MCF 10A (cell line): ENCODE measurements around the gene PACRG. TPM values are rescaled to one million over a fixed set of nuclear protein-coding genes. Genes with fewer than 3 reads are reported as not detected.

Source experiments
- BruUV-seq: library from RNA; stranded (reverse); fragments of 400-500 nt; replicated peaks from 2 replicates; lab custom pipeline; 2021; lab: Mats Ljungman, UMichigan
- CTCF ChIA-PET: fragments of 300-600 bp; sonication (Branson Sonifier 250); formaldehyde crosslinking; extraction: SDS; loops from one replicate; lab custom pipeline; 2021; ENCODE audit warnings: antibody characterized with exemption, inconsistent platforms; lab: Yijun Ruan, JAX
- POLR2A ChIA-PET: fragments of 300-600, 350-650 bp; sonication (Branson Sonifier 250); formaldehyde crosslinking; extraction: SDS; loops from one replicate; lab custom pipeline; 2020; ENCODE audit warnings: antibody characterized with exemption, inconsistent platforms; lab: Yijun Ruan, JAX
- DNase-seq: peaks from one replicate; pipeline ENCODE4 v3.0.0-alpha.2; 2018; ENCODE audit not compliant: unreplicated experiment
- H3K27ac Mint-ChIP-seq: one replicate; pipeline ENCODE4 v1.8.0; 2022; ENCODE audit warnings: mild to moderate bottlenecking, low read depth, mixed read lengths; ENCODE audit not compliant: unreplicated experiment
- H3K27me3 Mint-ChIP-seq: one replicate; pipeline ENCODE4 v1.8.0; 2022; ENCODE audit warnings: mixed read lengths; ENCODE audit not compliant: insufficient read depth, unreplicated experiment
- H3K36me3 Mint-ChIP-seq: one replicate; pipeline ENCODE4 v1.8.0; 2022; ENCODE audit warnings: mild to moderate bottlenecking, moderate library complexity, mixed read lengths; ENCODE audit not compliant: insufficient read depth, unreplicated experiment
- H3K4me1 Mint-ChIP-seq: one replicate; pipeline ENCODE4 v1.8.0; 2022; ENCODE audit warnings: mixed read lengths; ENCODE audit not compliant: insufficient read depth, unreplicated experiment
- H3K4me3 Mint-ChIP-seq: one replicate; pipeline ENCODE4 v1.8.0; 2022; ENCODE audit warnings: mild to moderate bottlenecking, moderate library complexity, mixed read lengths; ENCODE audit not compliant: unreplicated experiment
- H3K9me3 Mint-ChIP-seq: one replicate; pipeline ENCODE4 v1.8.0; 2022; ENCODE audit warnings: mixed read lengths; ENCODE audit not compliant: unreplicated experiment
- intact Hi-C: fragments of 100-400 bp; cut with micrococcal nuclease; formaldehyde crosslinking; loops from 2 replicates; pipeline ENCODE4 v1.14.1; 2022
- total RNA-seq: library from RNA; stranded (reverse); gene quantifications from 2 replicates; pipeline ENCODE4 v1.2.3, GENCODE V29; 2022
- TF ChIP-seq, protein P1 (sequence below): fragments of 200-600 bp; IDR thresholded peaks from one replicate; pipeline ENCODE4 v1.8.0; 2022; ENCODE audit warnings: antibody characterized with exemption, mild to moderate bottlenecking; ENCODE audit not compliant: unreplicated experiment

The PACRG gene
- total RNA-seq, 1 experiment from 2014 or later = not detected

GRCh38 chr6:163324688-163325389 is 597.1 kb downstream of the PACRG start:
- Mint-ChIP-seq H3K4me1 (peaks cover 6% of the 10 kb centered on the region), H3K27me3 (no peaks in the 10 kb centered on the region), H3K9me3 (no peaks in the 10 kb centered on the region), H3K36me3 (no peaks in the 10 kb centered on the region), H3K4me3 (no peak overlapping the region), H3K27ac (no peak overlapping the region)
- intact Hi-C loops = no loop called here
- POLR2A ChIA-PET = no interaction called here
- TF ChIP-seq, protein P1, sequence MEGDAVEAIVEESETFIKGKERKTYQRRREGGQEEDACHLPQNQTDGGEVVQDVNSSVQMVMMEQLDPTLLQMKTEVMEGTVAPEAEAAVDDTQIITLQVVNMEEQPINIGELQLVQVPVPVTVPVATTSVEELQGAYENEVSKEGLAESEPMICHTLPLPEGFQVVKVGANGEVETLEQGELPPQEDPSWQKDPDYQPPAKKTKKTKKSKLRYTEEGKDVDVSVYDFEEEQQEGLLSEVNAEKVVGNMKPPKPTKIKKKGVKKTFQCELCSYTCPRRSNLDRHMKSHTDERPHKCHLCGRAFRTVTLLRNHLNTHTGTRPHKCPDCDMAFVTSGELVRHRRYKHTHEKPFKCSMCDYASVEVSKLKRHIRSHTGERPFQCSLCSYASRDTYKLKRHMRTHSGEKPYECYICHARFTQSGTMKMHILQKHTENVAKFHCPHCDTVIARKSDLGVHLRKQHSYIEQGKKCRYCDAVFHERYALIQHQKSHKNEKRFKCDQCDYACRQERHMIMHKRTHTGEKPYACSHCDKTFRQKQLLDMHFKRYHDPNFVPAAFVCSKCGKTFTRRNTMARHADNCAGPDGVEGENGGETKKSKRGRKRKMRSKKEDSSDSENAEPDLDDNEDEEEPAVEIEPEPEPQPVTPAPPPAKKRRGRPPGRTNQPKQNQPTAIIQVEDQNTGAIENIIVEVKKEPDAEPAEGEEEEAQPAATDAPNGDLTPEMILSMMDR = no peak
- CTCF ChIA-PET = interaction anchor here (0.7 kb wide), 1 partner anchor 1918 kb away, joined by 3 read pairs; no protein-coding TSS in a partner anchor
- no peak for DNase-seq
- no TSS peak for BruUV-seq

DNA sequence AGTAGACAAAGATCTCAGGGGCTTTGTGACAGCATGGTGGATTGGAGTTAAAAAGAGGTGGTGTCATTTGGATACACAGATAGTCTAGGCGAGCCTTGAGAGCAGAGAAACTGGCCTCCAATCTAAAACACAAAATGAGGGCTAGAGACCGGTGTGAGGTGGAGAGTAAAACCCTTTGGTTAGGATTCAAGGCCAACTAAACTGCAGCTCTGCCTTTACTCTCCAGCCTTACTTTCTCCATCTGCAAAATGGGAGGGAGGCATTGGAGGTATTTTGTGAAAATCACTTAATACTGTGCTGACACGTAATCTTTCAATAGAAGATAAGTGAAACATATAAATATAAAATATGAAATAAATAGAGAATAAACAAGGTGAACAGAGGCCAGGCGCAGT is 597.6 kb downstream of the PACRG start:
- Mint-ChIP-seq H3K4me1 (peaks cover 4% of the 10 kb centered on the region), H3K36me3 (no peaks in the 10 kb centered on the region), H3K4me3 (no peak overlapping the region), H3K27ac (no peak overlapping the region), H3K9me3 (no peaks in the 10 kb centered on the region), H3K27me3 (no peaks in the 10 kb centered on the region)
- DNase-seq = no peak
- POLR2A ChIA-PET = no interaction called here
- intact Hi-C loops = no loop called here
- TF ChIP-seq, protein P1 = no peak
- no TSS peak for BruUV-seq
- CTCF ChIA-PET = interaction anchor here (0.7 kb wide), 1 partner anchor 1917 kb away, joined by 3 read pairs; no protein-coding TSS in a partner anchor

- Mint-ChIP-seq H3K27ac (no peak overlapping the region), H3K4me3 (no peak overlapping the region), H3K27me3 (no peaks in the 10 kb centered on the region), H3K9me3 (no peaks in the 10 kb centered on the region), H3K4me1 (no peaks in the 10 kb centered on the region), H3K36me3 (no peaks in the 10 kb centered on the region)
- TF ChIP-seq, protein P1 = no peak
- intact Hi-C loops = no loop called here
- CTCF ChIA-PET = interaction anchor here (0.6 kb wide), 1 partner anchor 162 kb away, joined by 3 read pairs; no protein-coding TSS in a partner anchor
- no TSS peak for BruUV-seq
- DNase-seq = no peak
- POLR2A ChIA-PET = no interaction called here
These were observed 599.5 kb downstream of the PACRG start for GRCh38 chr6:163327165-163327880.

- Mint-ChIP-seq H3K4me3 (no peak overlapping the region), H3K4me1 (no peaks in the 10 kb centered on the region), H3K27ac (no peak overlapping the region), H3K9me3 (no peaks in the 10 kb centered on the region), H3K36me3 (no peaks in the 10 kb centered on the region), H3K27me3 (no peaks in the 10 kb centered on the region)
- intact Hi-C loops = no loop called here
- TF ChIP-seq, protein P1 = no peak
- POLR2A ChIA-PET = no interaction called here
- BruUV-seq = no TSS peak
- no peak for DNase-seq
- CTCF ChIA-PET = interaction anchor here (0.6 kb wide), 1 partner anchor 161 kb away, joined by 3 read pairs; no protein-coding TSS in a partner anchor
These were observed 600.1 kb downstream of the PACRG start for GRCh38 chr6:163327921-163328320.
